NCI-H510A (cell line): ENCODE measurements around the gene GABRD.
A peak's percentile ranks its signal among the peaks of the same experiment; 100 is the strongest.
"Not testable (repeated sequence)": the region's sequence is repeated elsewhere in the genome, so short reads cannot be mapped to it uniquely, and the experiment has no call there.

Experiments used
- DNase-seq: peaks from one replicate; lab custom pipeline; 2025; lab: John Stamatoyannopoulos, UW

The GABRD gene

GRCh38 chr1:2019172-2019543 lies at the start of gene GABRD:
GABRD (plus strand) TSS chr1:2019345; CDS start chr1:2019424, 79 bp downstream.
- peak; percentile 24 for DNase-seq

GRCh38 chr1:1969505-1969900 lies 49.6 kb upstream of the GABRD start:
- DNase-seq = no peak

DNA sequence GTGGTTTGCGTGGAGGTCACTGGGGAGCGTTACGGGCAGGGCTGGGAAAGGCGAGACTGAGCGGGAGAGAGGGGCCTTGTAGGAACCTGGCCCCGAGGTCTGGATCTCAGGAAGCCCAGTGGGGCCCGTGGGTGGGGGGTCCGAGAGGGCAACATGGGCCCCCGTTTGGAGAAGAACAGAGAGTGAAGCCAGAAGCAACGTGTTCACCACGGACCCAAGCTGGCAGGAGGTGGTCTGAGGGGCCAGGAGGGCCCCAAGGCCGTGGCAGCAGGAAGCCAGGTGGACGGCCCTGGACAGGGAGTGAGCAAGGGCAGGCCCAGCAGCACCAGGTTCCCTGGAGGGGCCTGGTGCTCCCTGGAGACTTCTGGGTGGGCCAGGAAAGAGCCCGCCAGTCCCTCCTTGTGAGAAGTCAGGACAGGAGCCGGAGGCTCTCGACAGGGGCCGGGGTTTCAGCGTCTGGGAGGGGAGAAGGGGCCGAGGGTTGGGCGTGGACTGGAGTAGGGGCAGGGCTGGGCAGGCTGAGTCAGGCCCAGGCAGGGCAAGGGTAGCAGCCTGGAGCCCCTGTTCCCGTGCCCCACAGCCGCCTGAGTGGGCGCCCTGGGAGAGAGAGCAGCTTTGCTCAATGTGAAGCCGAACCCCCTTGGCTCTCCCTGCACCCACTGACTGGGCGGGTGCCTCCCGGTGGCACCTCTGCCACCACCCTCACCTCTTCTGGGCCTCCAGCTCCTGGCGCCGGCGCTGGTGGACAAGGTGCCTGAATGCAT lies 49.0 kb upstream of the GABRD start:
- DNase-seq = no peak

DNA sequence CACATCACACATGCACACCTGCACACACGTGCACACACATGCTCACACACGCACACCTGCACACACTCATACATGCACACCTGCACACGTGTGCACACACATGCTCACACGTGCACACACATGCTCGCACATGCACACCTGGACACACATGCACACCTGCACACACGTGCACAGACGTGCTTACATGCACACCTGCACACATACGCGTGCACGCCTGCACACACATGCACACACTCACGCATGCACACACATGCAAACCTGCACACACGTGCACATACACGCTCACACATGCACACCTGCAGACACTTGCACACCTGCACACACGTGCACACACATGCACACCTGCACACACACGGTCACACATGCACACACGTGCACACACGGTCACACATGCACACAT lies 48.1 kb upstream of the GABRD start:
- no peak for DNase-seq

- no peak for DNase-seq
These were observed 47.5 kb upstream of the GABRD start for GRCh38 chr1:1971688-1972087.

DNA sequence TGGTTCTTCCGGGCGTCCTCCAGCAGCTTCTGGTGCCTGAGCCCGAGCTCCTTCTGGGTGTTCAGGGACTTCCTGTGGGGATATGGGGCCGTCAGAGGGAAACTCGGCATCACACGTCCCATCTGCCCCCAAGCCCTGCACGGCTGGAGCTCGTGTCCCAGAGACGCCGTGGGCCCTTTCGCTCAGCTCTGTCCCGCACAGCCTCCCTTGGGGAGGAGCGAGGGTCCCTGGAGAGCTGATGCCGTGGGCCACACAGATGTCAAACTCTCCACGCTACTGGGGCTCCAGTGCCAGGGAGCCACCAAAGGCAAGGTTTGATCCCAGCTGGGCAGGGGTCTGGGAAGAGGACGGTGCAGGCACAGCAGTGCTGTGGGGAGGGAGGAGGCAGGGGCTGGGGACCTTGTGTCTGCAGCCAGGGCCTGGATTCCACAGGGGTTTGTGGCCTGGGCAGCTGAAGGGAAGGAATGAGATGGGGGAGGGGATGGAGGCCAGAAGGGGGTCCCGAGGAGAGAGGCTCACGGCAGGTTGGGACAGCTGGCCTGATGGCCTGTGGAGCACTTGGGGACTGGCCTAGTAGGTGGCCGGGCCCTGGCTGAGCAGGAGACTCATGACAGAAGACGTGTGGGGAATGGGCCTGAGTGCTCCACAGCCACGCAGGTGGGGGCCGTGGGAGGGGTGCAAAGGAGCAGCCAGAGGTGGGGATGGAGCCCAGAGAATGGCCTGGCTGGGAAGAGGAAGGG lies 46.0 kb upstream of the GABRD start:
- no peak for DNase-seq

DNA sequence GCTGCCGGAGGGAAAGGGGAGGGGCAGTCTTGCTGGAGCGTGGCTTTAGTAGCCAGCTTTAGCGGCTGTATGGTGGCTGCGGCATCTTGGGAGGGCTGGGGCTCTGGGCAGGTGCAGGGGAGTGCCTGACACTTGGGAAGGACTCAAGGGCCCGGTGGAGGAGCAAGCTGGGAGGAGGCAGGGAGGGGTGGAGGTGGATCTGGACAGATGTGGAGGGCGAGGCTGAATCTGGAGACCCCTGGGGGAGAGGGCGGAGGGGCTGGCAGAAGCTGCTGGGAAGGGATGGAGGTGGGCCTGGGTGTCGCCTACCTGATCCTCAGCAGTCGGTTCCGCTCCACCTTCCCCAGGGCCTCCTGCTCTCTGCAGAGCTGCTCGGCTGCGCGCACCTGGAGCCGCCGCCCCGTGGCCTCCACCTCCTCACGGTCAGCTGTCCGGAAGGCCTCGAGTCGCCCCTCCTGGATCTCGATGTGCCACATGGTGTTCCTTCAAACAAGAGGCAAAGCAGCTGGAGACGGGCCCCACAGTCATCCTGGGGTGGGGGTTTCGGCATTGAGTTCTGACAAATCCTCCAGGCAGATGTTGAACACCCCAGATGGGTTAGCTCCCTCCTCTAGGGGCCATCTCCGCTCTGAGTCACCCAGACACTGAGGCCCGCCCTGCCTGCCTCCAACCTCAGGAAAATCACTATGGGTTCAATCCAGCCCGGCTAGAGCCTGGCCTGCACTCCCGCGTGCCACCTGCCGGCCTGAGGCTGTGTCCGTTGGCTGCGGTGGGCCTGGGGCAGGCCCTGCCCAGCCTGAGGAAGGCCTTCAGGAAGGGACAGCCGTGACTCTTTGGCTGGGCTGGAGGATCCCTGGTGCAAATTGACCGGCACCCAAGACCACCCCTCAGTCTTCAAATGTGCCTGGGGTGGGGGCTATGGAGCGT lies 45.2 kb upstream of the GABRD start:
- no peak for DNase-seq

- DNase-seq = no peak
These were observed 44.3 kb upstream of the GABRD start for GRCh38 chr1:1974834-1975233.

DNA sequence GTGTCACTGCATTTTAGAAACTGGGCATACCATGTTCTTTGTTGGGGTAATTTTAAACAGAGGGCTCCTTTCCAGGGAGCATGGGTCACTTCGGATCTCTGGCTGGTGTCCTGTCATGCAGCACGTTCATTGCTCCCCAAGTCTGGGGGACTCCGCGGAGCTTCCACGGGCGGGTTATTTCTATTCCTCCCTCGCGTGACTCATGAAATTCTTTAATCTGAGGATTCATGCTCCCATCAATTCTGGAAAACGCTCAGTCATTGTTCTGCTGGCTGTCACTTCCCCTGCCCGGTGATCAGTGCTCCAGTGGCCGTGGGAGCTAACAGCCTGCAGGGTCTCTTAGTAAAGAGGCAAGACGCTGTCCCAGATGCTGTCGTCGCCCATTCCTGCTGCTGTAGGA lies 43.6 kb upstream of the GABRD start:
- DNase-seq = no peak

DNA sequence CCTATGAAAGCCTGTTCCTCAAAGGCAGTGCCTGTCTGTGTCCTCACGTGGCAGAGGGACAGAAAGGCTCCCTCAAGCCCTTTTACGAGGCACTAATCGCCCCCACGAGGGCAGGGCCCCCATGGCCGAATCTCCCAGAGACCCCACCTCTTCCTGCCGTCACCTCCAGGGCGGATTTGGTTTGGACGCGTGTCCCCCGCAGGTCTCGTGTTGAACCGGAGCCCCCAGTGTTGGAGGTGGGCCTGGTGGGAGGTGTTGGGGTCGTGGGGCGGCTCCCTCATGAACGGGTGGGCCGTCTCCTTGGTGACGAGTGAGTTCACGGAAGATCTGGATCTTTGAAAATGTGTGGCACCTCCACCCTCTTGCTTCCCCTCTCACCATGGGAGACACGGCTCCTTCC lies 43.1 kb upstream of the GABRD start:
- DNase-seq = no peak

GRCh38 chr1:1978108-1978507 lies 41.0 kb upstream of the GABRD start:
- DNase-seq = no peak

- DNase-seq = not testable (repeated sequence)
These were observed 40.3 kb upstream of the GABRD start for GRCh38 chr1:1978690-1979481.

DNA sequence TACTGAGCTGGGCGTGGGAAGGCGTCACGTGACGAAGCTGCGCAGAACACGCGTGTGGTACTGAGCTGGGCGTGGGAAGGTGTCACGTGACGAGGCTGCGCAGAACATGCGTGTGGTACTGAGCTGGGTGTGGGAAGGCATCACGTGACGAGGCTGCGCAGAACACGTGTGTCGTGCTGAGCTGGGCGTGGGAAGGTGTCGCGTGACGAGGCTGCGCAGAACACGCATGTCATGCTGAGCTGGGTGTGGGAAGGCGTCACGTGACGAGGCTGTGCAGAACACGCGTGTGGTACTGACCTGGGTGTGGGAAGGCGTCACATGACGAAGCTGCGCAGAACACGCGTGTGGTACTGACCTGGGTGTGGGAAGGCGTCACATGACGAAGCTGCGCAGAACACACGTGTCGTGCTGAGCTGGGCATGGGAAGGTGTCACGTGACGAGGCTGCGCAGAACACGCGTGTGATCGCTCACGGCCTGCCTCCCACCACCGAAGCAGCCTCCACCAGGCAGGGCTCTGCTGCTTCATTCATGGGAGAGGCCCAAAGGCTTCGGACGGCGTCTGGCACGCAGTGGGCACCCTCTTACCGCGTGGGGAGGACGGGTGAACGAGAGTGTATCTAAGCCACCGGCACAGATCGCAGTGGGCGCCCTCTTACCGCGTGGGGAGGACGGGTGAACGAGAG lies 39.5 kb upstream of the GABRD start:
- no peak for DNase-seq

DNA sequence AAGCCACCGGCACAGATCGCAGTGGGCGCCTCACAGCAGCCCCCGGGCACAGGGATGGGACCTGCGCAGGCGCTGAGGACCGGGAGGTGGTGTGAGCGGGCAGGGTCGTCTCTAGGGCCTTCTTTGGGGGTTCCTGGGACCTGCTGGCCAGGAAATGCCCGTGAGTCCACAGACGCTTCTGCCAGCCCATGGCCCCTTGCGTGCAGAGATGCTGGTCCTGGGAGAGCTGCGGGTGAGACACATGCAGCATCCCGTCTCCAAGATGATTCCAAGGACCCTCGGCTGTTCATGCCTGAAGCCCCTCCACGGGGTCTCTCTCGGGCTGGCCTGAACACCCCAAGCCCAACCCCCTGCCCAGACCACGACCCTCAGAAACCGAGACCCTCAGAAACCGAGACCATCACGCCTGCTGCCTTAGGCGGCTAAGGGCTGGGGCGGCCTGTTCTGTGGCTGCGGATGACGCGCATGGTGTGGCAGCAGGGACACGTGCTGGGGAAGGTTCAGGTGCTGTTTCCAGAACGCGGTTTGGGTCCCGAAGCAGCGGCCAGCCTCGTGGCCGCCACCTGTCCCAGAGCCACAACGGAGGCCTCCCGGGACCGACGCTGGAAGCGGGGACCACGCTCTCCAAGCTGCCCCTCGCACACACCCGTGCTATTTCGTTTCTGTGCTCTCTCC lies 38.5 kb upstream of the GABRD start:
- DNase-seq = no peak

- no peak for DNase-seq
These were observed 38.0 kb upstream of the GABRD start for GRCh38 chr1:1981142-1981500.

DNA sequence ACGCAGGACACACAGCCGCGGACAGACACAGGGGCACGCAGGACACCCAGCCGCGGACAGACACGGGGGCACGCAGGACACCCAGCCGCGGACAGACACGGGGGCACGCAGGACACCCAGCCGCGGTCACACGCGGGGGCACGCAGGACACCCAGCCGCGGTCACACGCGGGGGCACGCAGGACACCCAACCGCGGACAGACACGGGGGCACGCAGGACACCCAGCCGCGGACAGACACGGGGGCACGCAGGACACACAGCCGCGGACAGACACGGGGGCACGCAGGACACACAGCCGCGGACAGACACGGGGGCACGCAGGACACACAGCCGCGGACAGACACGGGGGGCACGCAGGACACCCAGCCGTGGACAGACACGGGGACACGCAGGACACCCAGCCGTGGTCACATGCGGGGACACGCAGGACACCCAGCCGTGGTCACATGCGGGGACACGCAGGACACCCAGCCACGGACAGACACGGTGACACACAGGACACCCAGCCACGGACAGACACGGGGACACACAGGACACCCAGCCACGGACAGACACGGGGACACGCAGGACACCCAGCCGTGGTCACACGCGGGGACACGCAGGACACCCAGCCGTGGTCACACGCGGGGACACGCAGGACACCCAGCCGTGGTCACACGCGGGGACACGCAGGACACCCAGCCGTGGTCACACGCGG lies 37.4 kb upstream of the GABRD start:
- DNase-seq = not testable (repeated sequence)

DNA sequence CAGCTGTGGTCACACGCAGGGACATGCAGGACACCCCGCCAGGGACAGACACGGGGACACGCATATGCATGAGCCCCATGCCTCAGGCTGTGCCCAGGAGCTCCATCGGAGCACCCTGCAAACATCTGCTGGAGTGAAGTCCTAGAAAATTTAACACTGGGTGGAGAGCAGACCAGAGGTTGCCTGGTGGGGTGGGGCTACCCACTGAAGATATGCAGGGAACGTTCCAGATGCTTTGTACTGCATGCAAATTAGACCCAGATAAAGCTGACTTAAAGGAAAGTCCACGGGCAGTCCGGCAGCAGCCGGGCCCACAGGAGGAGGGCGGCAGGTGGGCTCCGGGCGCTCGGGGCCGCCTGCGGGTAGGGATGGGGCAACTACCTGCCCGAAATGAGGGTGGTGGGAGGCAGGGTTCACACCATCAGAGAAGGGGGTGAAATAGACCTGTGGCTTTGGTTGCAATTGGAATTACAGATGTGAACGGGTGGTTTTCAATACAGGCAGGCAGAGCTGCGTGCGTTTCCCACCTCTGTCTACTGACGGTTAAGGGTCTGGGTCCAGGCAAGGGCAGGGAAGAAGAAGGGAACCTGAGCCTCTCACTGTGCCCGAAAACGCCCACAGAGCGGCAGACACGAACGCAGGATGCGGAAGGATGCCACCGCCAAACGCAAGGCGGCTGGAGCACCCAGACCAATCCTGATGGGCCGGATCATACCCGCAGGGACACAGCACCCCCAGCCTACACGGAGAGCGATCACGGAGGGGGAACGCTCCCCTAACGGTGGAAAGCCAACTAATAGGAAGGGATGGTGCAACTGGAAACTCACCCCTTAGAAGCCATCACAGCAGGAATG lies 36.5 kb upstream of the GABRD start:
- no peak for DNase-seq

- no peak for DNase-seq
These were observed 34.5 kb upstream of the GABRD start for GRCh38 chr1:1984560-1985070.
